Dedifferentiated amniotic fluid mesenchymal stem cell (primary cell): ENCODE measurements around the gene SMAD1.
A peak's percentile ranks its signal among the peaks of the same experiment; 100 is the strongest.
"Not testable (repeated sequence)": the region's sequence is repeated elsewhere in the genome, so short reads cannot be mapped to it uniquely, and the experiment has no call there.

Source experiments
- DNase-seq: peaks from one replicate; pipeline ENCODE4 v3.0.0-alpha.2; 2016; ENCODE audit errors: extremely low spot score

SMAD1 gene

GRCh38 chr4:145528601-145529000 is 46.9 kb downstream of the SMAD1 start:
- DNase-seq: no peak

- DNase-seq: no peak
Measured at GRCh38 chr4:145530189-145530588, 48.5 kb downstream of the SMAD1 start.

GRCh38 chr4:145530662-145531061 is 49.0 kb downstream of the SMAD1 start:
- DNase-seq: no peak

GRCh38 chr4:145531223-145531622 is 49.6 kb downstream of the SMAD1 start:
- DNase-seq: no peak

GRCh38 chr4:145531859-145532258 is 50.2 kb downstream of the SMAD1 start:
- no peak for DNase-seq

GRCh38 chr4:145533001-145533400 is 51.3 kb downstream of the SMAD1 start:
- no peak for DNase-seq

GRCh38 chr4:145533415-145533814 is 51.8 kb downstream of the SMAD1 start:
- DNase-seq: not testable (repeated sequence)

GRCh38 chr4:145533961-145534360 is 52.3 kb downstream of the SMAD1 start:
- no peak for DNase-seq

- no peak for DNase-seq
Measured at GRCh38 chr4:145535202-145535601, 53.5 kb downstream of the SMAD1 start.

GRCh38 chr4:145536044-145536443 is 54.4 kb downstream of the SMAD1 start:
- DNase-seq: no peak

- DNase-seq: no peak
Measured at GRCh38 chr4:145538596-145538995, 56.9 kb downstream of the SMAD1 start.

- DNase-seq: no peak
Measured at GRCh38 chr4:145539671-145540070, 58.0 kb downstream of the SMAD1 start.

- DNase-seq: peak; percentile 43
Measured at GRCh38 chr4:145540235-145540634, 58.6 kb downstream of the SMAD1 start.

GRCh38 chr4:145541346-145541745 is 59.7 kb downstream of the SMAD1 start:
- no peak for DNase-seq

- DNase-seq: no peak
Measured at GRCh38 chr4:145545031-145545430, 63.4 kb downstream of the SMAD1 start.

GRCh38 chr4:145545538-145546174 is 64.0 kb downstream of the SMAD1 start:
- peak; percentile 82 for DNase-seq

GRCh38 chr4:145546175-145546915 is 64.7 kb downstream of the SMAD1 start:
- no peak for DNase-seq

- no peak for DNase-seq
Measured at GRCh38 chr4:145551660-145552059, 70.0 kb downstream of the SMAD1 start.

- no peak for DNase-seq
Measured at GRCh38 chr4:145552181-145552822, 70.6 kb downstream of the SMAD1 start.

GRCh38 chr4:145553375-145553774 is 71.7 kb downstream of the SMAD1 start:
- DNase-seq: no peak

- DNase-seq: no peak
Measured at GRCh38 chr4:145554691-145555090, 73.0 kb downstream of the SMAD1 start.

- DNase-seq: peak; percentile 32
Measured at GRCh38 chr4:145557720-145558119, 76.1 kb downstream of the SMAD1 start.
